HG03103 (cell line): ENCODE results near the gene BNIP2.
"Not testable (repeated sequence)": the region's sequence is repeated elsewhere in the genome, so short reads cannot be mapped to it uniquely, and the experiment has no call there.

Source experiments
- ATAC-seq: cut with Tn5 transposase; IDR thresholded peaks from one replicate; pipeline ENCODE4 v1.9.1; 2021; ENCODE audit warnings: low read depth; ENCODE audit not compliant: unreplicated experiment

The BNIP2 gene, protein sequence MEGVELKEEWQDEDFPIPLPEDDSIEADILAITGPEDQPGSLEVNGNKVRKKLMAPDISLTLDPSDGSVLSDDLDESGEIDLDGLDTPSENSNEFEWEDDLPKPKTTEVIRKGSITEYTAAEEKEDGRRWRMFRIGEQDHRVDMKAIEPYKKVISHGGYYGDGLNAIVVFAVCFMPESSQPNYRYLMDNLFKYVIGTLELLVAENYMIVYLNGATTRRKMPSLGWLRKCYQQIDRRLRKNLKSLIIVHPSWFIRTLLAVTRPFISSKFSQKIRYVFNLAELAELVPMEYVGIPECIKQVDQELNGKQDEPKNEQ

DNA sequence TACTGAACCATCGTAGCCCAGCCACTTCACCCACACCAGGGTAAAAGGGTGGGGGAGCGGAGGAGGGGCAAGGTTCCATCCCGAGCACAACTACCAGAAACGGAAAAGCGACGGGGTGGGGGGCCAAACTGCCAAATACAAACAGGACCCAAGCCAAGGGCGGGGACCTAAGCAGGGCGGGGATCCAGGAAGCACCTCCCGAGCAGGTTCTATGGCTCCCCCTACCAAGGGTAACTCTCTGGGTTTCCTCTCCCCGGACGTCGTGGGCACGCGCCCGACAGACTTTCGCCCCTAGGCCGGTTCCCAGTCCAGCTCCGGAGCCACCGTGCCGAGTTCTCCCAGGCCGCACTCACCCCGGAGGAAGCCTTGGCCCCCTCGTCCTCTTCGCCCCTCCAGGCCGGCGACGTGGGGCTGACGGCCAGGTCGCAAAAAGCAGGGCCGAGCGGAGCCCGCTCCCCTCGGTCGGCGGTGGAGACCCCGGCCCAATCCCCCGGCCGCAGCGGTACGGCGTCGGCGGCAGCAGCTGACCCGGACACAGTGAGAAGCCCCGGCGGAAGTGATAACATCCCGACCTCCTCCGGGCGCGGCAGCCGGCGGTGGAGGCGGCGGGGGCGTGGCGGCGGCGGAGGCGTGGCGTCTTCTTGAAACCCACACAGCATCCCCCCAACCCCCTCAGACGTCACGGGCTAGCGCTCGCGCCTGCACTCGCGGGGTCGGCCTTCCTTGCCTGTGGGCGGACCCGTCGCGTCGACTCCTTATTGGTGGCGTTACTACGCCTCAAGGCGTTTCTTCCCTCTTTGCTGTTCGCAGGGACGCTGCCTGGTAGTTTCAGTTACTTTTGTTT, at the start of gene BNIP2:
Gene BNIP2 (minus strand): TSS at position 539 of the 844 bp plus-strand sequence. CDS start 6,863 bp downstream, outside the sequence.
- peak; percentile 71 for ATAC-seq

DNA sequence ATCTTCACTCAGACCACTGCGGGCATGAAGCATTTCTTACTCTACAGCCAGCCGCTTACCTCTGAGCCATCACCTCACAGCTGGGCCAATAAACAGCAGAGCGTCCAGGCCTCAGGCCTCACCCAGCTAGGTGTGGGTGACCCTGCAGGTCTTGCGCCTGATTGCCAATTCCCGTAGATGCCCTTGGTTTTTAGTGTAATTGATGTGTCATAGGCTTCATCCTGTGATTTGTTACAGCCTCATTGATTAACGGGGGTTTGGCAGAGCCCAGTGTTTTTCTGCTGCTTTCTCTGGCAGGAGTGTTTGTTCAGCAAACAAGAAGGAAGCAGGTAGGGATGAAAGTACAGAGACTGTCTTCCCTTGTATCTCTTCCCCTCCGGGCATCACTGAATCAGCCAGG, 49.6 kb upstream of the BNIP2 start:
- no peak for ATAC-seq

DNA sequence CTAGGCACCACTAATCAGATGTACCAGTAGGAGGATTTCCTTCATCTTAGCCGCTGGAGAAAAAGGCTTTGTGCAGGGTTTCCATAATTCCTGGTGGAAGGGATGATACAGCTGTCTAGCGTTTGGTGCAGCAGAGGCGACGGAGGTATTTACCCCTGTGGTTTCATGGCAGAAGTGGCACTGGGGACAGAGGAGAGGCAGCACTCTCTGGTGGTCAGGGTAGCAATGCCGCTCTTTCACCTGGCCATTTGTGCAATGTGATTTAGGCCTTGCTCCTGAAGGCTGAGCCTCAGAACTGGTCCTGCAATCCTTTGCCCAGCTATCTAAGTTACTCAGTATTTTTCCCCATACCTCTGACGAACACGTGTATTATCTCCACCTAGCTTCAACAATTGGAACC, 47.1 kb upstream of the BNIP2 start:
- no peak for ATAC-seq

DNA sequence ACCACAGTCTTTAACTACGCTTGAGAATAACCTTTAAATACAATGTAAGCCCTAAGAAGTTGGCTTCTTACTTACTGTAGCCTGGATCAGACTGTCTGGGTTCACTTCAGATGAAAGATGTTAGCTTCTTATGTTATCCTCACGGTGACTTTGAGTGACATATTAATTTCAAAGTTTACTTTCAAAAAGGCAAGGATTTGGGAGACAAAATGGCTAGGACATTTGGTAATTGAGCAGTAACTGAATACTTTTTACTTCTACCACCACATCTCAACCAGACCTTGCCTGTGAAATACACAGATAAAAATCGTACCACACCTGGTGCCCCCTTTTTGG, 36.0 kb upstream of the BNIP2 start:
- ATAC-seq, result no peak

DNA sequence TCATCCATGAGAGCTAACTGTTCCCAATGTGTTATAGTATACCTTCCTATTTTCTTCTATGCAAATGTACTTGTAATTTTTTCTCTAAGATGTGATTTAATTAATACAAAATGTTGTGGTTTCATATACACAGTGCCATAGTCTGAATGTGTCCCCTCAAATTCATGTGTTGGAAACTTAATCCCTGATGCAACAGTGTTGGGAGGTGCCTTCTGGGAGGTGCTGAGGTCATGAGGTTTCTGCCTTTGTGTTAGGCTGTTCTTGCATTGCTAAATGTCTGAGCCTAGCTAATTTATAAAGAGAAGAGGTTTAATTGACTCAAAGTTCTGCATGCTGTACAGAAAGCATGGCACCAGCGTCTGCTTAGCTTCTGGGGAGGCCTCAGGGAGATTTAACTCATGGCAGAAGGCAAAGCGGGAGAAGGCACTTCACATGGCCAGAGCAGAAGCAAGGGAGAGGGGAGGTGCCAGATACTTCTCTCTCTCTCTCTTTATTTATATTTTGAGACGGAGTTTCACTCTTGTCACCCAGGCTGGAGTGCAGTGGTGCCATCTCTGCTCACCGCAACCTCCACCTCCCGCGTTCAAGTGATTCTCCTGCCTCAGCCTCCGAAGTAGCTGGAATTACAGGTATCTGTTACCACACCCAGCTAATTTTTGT, 34.7 kb upstream of the BNIP2 start:
- no peak for ATAC-seq

DNA sequence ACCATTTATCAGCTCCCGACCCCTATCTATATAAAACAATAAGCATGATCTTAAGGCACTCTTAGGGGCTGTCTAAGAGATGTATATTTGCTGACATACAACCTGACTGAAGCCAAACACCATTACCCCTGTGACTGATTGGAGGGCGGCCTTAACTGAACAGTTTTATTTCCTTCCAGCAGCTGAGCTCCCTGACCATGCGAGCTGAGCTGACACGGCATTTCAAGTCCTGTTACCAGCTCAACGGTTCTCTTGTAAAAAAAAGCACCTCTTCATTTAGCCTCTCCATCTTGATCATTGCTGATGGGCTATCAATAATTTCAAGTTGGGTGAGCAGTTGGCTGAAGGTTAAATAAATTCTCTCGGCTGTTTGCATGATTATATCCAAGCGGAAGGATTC, 33.4 kb upstream of the BNIP2 start:
- no peak for ATAC-seq

DNA sequence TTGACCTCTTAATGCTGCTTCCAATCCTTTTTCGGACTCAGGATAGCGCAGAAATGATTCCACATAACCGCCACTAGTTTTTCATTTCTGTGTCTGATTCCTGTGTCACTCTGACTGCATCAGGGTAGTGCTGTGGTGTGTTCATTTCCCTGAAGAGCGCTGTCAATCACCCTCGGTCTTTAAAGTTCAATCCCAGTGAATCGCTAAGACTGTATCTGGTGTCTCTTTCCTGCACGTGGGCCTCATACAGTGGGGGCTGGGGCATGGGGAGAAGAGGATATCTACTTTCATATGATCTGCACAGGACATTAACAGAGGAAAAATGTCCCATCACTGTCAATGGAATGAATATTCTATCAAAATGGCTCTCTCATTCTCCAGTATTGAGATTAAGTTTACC, 32.9 kb upstream of the BNIP2 start:
- no peak for ATAC-seq

DNA sequence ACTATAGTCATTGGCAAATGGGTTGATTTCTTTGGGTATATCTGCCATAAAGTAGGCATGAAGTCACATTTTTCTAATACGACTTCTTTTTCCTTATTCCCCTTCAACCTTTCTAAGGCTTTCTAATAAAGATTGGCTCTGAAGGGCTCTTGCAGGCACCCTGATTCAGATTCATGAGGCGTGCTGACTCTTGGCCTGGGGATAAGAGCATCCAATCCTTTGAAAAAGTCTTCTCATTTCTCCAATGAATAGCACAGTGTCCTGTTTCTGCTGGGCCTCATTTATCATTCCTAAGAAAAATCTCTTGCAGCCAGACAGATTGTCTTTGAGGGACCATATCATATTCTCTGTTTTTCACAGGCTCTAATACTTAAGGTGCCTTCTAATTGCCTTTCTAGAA, 32.3 kb upstream of the BNIP2 start:
- ATAC-seq, result no peak

DNA sequence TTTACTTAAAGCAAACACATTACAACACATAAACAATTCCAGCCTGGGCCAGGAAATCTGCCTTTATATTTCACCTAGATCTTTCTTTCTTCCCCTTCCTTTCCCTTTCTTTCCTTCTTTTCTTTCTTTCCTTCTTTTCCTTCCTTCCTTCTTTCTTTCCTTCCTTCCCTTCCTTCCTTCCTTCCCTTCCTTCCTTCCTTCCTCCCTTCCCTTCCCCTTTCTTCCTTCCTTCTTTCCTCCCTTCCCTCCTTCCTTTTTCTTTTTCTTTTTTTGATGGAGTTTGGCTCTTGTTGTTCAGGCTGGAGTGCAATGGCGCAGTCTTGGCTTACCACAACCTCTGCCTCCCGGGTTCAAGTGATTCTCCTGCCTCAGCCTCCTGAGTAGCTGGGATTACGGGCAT, 24.1 kb upstream of the BNIP2 start:
- ATAC-seq, result no peak

DNA sequence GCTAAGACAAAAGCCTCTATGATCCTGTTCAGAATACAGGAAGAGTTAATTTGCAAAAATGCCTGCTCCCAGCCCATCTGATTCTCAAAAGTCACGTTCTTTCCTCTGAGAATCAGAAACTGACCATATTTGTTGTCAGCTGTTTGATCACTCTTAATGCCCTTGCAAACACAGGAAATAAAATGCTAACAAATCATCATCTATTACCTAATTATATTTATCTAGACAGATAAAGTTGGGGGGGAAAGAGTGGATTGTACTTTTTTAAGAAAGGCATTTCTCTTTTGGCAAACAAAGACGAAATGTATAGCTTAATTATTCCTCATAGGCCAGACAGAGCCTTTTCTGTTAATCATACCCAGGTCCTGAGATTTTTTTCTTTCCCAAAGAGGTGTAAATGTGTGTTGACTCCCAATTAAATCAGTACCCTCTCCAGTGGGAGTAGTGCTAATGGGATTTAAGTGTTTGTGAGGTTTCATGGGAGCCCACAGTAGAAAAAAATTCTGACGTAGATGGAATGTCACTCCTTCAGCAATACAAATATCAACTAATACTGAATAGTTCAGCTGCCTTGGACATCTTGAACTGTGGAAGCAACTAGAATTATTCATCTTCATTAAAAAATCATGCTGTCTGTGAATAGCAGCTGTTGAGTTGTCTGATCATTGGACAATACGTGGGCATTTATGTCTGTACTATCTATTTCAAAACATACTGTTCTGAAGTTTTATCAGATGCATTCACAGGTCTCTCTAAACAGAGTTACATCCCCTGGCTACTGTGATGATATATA, 22.5 kb upstream of the BNIP2 start:
- no peak for ATAC-seq

DNA sequence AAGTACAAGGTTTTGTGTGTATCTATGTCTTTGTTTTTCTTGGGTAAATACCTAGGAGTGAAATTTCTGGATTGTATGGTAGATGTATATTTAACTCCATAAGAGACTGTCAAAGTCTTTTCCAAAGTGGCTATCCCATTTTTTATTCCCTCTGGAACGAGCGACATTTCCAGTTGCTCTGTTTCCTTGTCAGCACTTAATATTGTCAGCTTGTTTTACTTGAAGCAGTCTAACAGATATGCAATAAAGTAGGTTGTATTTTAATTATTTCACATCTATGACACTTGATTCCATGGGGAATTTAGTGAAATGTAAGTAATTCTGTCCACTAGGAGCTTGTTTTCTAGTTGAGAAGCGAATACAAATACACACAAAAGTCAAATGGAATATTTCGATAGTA, 18.5 kb upstream of the BNIP2 start:
- ATAC-seq, result no peak

DNA sequence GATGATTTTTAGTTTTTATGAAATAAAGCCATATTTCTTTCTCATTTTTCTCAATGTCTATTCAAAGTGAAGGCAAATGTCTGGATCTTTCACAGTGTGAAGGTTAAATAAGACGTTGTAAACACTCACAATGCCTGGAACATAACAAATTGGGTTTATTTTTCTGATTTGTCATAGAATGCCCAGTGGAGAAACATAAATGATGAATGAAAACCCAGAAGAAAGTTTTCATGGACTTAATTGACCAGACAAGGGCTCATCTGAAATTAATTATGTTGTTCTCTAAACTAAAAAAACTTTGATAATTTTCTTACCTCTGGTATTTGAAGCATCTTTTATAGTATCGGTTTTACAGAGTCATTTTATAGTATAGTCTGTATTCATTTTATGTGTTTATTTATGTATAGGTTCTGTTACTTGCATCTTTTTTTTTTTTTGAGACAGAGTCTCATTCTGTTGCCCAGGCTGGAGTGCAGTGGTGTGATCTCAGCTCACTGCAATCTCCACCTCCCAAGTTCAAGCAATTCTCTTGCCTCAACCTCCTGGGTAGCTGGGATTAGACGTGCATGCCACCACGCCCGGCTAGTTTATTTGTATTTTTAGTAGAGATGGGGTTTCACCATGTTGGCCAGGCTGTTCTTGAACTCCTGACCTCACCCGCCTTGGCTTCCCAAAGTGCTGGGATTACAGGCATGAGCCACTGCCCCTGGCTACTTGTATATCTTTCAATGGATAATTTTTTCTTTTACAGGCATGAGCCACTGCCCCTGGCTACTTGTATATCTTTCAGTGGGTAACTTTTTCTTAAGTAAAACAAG, 15.1 kb upstream of the BNIP2 start:
- no peak for ATAC-seq

DNA sequence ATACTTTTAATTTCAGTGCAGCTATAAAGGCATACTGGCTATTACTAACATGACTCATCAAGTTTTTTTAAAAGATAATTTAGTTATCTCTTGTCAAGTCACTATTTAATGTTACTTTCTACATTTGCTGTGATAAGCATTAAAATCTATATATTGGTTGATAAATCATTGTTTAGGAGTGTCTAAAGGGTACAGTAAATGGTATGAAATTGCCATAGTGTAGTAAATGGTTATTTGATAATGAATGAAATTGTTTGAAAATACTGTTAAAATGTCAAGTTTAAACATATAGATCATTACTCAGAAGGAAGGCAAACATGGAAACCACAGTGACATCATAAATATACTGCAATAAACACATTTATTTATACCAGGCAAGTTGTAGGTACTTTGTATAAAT, 13.2 kb upstream of the BNIP2 start:
- ATAC-seq, result no peak

DNA sequence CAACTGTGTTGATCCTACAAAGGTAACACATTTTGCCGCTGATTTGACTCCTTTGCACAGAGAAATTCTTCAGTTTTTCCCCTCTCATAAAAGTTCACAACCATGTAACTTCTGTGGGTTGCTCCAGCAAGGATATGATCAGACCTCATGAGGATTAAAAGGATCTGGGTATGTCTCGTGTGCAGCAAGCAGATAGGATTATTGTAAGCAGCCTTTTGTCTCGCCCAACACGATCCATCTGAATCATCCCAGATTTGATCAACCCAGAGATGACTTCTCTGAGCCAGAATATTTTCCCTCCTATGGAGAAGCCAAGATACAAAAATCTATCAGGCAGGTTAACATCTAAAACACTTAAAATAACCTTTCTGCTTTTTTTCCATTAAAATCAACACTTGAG, 12.8 kb upstream of the BNIP2 start:
- no peak for ATAC-seq

DNA sequence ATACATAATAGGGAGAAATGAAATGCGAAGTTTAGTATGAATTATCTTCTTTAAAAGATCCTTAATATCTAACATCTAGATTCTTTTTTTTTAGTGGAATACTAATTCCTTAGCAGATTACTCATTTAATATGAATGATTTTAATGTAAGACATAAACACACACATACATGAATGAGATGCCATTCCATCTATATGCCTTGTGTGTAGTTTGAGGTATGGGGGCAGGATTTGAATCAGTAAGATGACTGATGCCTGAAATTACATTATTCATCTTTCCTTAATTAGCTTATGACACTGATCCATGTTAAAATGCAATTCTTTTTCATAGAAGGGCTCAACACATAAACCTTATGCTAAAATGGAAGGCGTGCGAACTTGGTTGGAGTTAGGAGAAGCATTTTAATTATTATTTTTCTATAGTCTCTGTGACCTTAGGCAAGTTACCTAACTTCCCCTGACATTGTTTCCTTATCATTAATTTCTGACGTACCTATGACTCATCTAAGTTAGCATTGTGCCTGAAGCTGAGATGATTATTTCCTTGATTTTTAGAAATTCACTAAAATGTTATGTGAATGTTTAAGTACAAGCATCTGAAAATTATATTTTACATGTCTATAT, 10.8 kb upstream of the BNIP2 start:
- no peak for ATAC-seq

DNA sequence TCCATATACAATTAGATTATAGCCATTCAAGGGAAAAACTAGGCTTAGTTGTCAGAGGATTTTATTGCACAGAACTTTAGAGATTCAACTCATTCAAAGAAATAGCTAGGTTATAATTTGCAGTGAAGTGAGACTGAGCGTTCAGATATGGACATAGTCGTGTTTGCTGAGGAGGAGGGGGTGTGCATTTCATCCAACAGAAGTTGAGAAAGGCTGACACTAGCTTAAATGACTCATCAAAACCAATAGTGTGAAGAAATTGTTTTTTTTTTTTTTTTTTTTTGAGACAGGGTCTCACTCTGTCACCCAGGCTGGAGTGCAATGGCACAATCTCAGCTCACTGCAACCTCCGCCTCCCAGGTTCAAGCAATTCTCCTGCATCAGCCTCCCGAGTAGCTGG, 8.9 kb upstream of the BNIP2 start:
- not testable (repeated sequence) for ATAC-seq

DNA sequence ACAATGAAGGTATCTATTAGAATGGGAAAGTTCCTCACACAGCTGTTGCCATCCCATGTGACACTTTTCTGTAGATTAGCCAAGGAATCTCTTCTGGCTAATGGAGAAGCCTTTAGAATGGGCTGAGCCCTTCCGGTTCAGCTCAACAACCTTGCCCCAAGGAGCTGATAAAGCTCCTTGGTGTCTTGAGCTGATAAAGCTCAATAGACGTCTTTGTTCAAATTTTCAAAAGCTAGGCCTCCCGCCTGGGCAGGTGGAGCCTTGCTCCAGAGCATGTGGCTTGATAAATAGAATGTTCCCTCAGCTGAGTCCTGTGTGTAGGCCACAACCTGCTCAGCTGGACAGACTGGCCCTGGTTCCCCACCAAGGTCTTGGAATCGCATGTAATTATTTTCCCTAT, 7.2 kb upstream of the BNIP2 start:
- no peak for ATAC-seq

DNA sequence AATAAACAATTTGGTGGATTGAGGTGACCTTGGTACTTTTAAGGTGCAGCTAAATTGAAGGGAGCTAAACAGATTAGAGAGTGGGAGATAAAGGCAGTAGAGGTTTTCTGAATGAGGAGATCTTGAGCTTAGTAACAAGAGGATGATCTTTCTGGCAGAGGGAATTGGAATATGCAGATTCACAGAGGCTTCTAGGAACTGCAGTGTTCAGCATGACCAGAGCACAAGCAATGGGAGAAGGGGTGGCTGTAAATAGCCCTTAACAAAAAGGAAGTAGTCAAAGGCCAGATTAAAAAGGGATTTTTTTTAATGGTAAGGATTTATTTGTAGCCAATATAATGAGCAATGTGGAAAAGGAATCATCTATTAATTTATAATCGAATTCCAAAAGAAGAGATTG, 5.7 kb upstream of the BNIP2 start:
- no peak for ATAC-seq

DNA sequence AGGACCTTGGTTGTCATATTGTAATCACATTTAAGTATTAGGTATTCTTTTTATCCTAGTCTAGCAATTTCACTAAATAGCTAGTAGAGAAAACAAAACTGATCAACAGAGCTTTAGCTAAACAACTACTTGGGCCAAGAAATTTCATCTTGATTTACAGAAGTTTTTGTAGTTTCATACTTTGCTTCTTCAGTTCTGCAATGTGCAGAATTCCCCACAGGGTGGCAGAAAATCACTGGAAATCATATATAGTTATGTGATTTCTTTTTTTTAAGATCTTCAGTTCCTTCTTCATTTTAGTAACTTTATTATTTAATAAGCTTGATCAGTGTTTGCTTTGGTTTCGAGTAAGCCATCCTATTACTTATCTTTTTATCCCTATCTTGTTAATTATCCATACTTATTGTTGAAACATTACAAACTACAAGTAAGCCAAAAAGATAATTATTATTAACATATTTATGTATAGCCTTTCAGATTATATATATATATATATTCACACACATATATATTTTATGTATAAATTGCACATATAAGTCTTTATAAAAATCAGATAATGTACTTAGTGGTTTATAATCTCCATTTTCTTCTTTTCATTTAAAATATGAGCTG, 2.2 kb upstream of the BNIP2 start:
- no peak for ATAC-seq
